Transverse colon (tissue), 3 donors: ENCODE data around the gene KRTAP1-5.

ENCODE experiments used
- CTCF ChIP-seq, 5 experiments: fragments of 200-600 bp in 3 of 5; fragments of 450-650 bp in 2 of 5; sonication (generic) in 3 of 5; IDR thresholded peaks; 1 replicate in 2 of 5; 2 replicates in 3 of 5; pipeline ENCODE4 v1.5.1; 2016 to 2017; ENCODE audit warnings: antibody characterized with exemption in 5 of 5, inconsistent platforms in 3 of 5, mild to moderate bottlenecking in 2 of 5, moderate library complexity in 1 of 5
- POLR2A ChIP-seq: fragments of 450-650 bp; IDR thresholded peaks from one replicate; pipeline ENCODE4 v1.6.1; 2016; ENCODE audit warnings: antibody characterized with exemption, mild to moderate bottlenecking, moderate library complexity

GRCh38 chr17:41012326-41013120, 14.5 kb downstream of the KRTAP1-5 start:
- no peak for TF ChIP-seq CTCF (IDR thresholded peaks at IDR 0.05)
- TF ChIP-seq POLR2A: no peak
